GM10266 (cell line): ENCODE data around the gene DUSP19.
"Not testable (repeated sequence)": the region's sequence is repeated elsewhere in the genome, so short reads cannot be mapped to it uniquely, and the experiment has no call there.

Source experiments
- DNase-seq: peaks from one replicate; pipeline ENCODE4 v3.0.0; 2012; ENCODE audit errors: extremely low spot score
- TF ChIP-seq, protein P1 (sequence below): IDR thresholded peaks from 2 replicates; pipeline ENCODE4 v1.5.1; 2012; ENCODE audit warnings: mild to moderate bottlenecking, low read depth; ENCODE audit not compliant: control insufficient read depth, insufficient read depth; ENCODE audit errors: missing control alignments

DUSP19 gene

DNA sequence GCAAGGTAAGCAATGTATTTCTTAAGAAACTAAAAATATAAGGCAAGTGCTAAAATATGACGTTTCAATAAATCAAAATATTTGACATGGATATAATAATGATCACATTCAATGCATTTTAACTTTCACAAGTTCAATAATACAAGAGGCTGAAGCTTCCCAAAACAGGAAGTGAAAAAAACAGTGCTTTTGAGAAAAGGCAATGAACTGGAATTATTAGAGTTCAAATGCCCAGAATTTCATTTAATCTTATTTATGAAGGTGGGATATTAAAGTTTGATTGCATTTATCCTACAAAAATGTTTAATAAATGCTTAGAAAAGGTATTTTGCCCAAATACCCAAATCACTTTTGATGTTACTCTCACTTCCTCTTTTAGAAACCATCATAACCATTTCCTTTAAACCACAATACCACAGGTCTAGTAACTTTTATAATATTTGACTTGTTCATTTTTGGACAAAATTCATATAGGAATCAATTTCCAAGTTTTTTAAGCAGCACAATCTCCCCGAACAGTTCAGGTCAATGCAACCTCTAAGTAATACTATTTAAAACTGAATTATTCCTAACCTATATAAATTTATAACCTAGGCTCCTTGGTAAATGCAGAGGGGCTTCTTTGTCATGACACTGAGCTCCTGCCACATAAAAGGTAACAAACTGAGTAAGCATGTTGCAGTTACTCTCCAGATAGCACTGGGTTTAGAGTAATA, 42.4 kb upstream of the DUSP19 start:
- TF ChIP-seq, protein P1, sequence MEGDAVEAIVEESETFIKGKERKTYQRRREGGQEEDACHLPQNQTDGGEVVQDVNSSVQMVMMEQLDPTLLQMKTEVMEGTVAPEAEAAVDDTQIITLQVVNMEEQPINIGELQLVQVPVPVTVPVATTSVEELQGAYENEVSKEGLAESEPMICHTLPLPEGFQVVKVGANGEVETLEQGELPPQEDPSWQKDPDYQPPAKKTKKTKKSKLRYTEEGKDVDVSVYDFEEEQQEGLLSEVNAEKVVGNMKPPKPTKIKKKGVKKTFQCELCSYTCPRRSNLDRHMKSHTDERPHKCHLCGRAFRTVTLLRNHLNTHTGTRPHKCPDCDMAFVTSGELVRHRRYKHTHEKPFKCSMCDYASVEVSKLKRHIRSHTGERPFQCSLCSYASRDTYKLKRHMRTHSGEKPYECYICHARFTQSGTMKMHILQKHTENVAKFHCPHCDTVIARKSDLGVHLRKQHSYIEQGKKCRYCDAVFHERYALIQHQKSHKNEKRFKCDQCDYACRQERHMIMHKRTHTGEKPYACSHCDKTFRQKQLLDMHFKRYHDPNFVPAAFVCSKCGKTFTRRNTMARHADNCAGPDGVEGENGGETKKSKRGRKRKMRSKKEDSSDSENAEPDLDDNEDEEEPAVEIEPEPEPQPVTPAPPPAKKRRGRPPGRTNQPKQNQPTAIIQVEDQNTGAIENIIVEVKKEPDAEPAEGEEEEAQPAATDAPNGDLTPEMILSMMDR, result no peak
- DNase-seq, result peak; percentile 42

GRCh38 chr2:183037074-183037552, 41.4 kb upstream of the DUSP19 start:
- TF ChIP-seq, protein P1, result no peak
- no peak for DNase-seq

- TF ChIP-seq, protein P1, result no peak
- peak; percentile 54 for DNase-seq
These were observed 40.8 kb upstream of the DUSP19 start for GRCh38 chr2:183037553-183038340.

- TF ChIP-seq, protein P1, result peak; percentile 94
- DNase-seq, result peak; percentile 91
These were observed 39.9 kb upstream of the DUSP19 start, which contains the start of gene NCKAP1 for GRCh38 chr2:183038341-183039300. Gene NCKAP1 (minus strand): TSS chr2:183038457. CDS start chr2:183038099, 358 bp downstream.

- TF ChIP-seq, protein P1, result no peak
- no peak for DNase-seq
These were observed 37.9 kb upstream of the DUSP19 start for GRCh38 chr2:183040604-183041003.

- DNase-seq, result not testable (repeated sequence)
These were observed 35.0 kb upstream of the DUSP19 start for GRCh38 chr2:183043580-183043979.

DNA sequence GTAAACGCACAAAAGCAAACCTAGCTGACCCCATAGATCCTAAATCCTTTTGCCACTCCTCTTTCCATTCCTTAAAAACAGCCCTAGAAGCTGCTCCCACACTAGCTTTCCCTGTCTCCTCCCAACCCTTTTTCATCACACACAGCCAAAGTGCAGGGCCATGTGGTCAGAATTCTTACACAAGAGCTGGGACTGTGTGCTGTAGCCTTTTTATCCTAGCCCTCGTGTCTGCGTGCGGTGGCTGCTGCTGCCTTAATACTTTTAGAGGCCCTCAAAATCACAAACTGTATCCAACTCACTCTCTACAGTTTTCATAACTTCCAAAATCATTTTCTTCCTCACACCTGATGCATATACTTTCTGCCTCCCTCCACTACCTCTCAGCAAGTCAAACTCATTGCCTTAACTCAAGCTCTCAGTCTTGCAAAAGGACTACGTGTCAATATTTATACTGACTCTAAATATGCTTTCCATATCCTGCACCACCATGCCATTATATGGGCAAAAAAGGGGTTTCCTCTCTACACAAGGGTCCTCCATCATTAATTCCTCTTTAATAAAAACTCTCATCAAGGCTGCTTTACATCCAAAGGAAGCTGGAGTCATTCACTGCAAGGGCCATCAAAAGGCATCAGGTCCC, 30.9 kb upstream of the DUSP19 start:
- not testable (repeated sequence) for DNase-seq
